Upper lobe of left lung (tissue), 4 donors: ENCODE measurements around the gene DNAH10.

ENCODE experiments used
- CTCF ChIP-seq, 6 experiments: fragments of 450-650 bp in 4 of 6; fragments of 200-600 bp in 2 of 6; sonication (generic) in 2 of 6; IDR thresholded peaks; one replicate each; pipeline ENCODE4 v1.5.1; 2016 to 2019; ENCODE audit warnings: antibody characterized with exemption in 6 of 6
- POLR2A ChIP-seq, 4 donors: fragments of 450-650 bp; IDR thresholded peaks; one replicate each; pipeline ENCODE4 v1.5.1; 2016 to 2017; ENCODE audit warnings: antibody characterized with exemption in 4 of 4, mild to moderate bottlenecking in 2 of 4
- POLR2AphosphoS5 ChIP-seq, 2 donors: sonication (generic); formaldehyde crosslinking; IDR thresholded peaks; one replicate each; pipeline ENCODE4 v1.5.1; 2017; ENCODE audit warnings: antibody characterized with exemption in 2 of 2

GRCh38 chr12:123912415-123913380, 150.6 kb downstream of the DNAH10 start:
- TF ChIP-seq POLR2A (IDR thresholded peaks at IDR 0.05) (no peak), CTCF (IDR thresholded peaks at IDR 0.05) (no peak), POLR2AphosphoS5 (IDR thresholded peaks at IDR 0.05) (no peak)
